Panc1 (cell line): ENCODE data around the gene LBR. TPM values are rescaled to one million over a fixed set of nuclear protein-coding genes. Genes with fewer than 3 reads are reported as not detected.

Experiments
- ATAC-seq: fragments of 200-7000 bp; cut with Tn5 transposase; 2 replicates; pipeline ENCODE4 v1.9.1; 2020; ENCODE audit warnings: mild to moderate bottlenecking, moderate library complexity
- BruUV-seq: library from RNA; stranded (reverse); fragments of 400-500 nt; replicated peaks from 2 replicates; lab custom pipeline; 2021; lab: Mats Ljungman, UMichigan
- CTCF ChIA-PET: fragments of 300-600 bp; sonication (Branson Sonifier 250); formaldehyde crosslinking; loops from one replicate; lab custom pipeline; 2022; ENCODE audit warnings: antibody characterized with exemption; lab: Charles Lee
- POLR2A ChIA-PET: fragments of 300-600 bp; sonication (Branson Sonifier 250); formaldehyde crosslinking; loops from one replicate; lab custom pipeline; 2022; ENCODE audit warnings: antibody characterized with exemption; lab: Charles Lee
- DNase-seq: peaks from one replicate; pipeline ENCODE4 v3.0.0-alpha.2; 2010; ENCODE audit warnings: low read depth, low spot score
- H3K27ac ChIP-seq: 2 replicates; pipeline ENCODE4 v1.5.1; 2011; ENCODE audit warnings: mild to moderate bottlenecking, low read length, inconsistent platforms
- H3K27me3 ChIP-seq: fragments of 200-500 bp; sonication (Bioruptor generic); 2 replicates; pipeline ENCODE4 v1.6.0; 2014; ENCODE audit warnings: low read length, inconsistent platforms; ENCODE audit not compliant: control insufficient read depth, insufficient read depth
- H3K36me3 ChIP-seq: fragments of 200-500 bp; sonication (Bioruptor generic); 2 replicates; pipeline ENCODE4 v1.5.1; 2014; ENCODE audit warnings: inconsistent platforms, mild to moderate bottlenecking, low read length, moderate library complexity; ENCODE audit not compliant: control insufficient read depth, insufficient read depth
- H3K4me1 ChIP-seq: 2 replicates; pipeline ENCODE4 v1.5.1; 2011; ENCODE audit warnings: inconsistent platforms, mild to moderate bottlenecking, low read length, moderate library complexity; ENCODE audit not compliant: control insufficient read depth, insufficient read depth
- H3K4me3 ChIP-seq, 2 experiments: 2 replicates each; pipeline ENCODE4 v1.5.1; 2011 to 2012; ENCODE audit warnings: low read depth in 2 of 2, low read length in 2 of 2, mild to moderate bottlenecking in 2 of 2, inconsistent platforms in 1 of 2, moderate library complexity in 1 of 2
- H3K9me3 ChIP-seq: fragments of 200-500 bp; sonication (Bioruptor generic); 2 replicates; pipeline ENCODE4 v1.5.1; 2014; ENCODE audit warnings: low read depth, mild to moderate bottlenecking, inconsistent platforms, low read length, moderate library complexity; ENCODE audit not compliant: control insufficient read depth, insufficient read depth
- POLR2AphosphoS5 ChIP-seq: IDR thresholded peaks from 2 replicates; pipeline ENCODE4 v1.6.1; 2012; ENCODE audit warnings: mild to moderate bottlenecking, low read depth, low read length, moderate library complexity
- SIN3A ChIP-seq: IDR thresholded peaks from 2 replicates; pipeline ENCODE4 v1.6.1; 2012; ENCODE audit warnings: low read depth, mild to moderate bottlenecking, low read length, moderate library complexity, borderline replicate concordance; ENCODE audit not compliant: insufficient read depth
- TCF7L2 ChIP-seq: IDR thresholded peaks from 2 replicates; pipeline ENCODE4 v1.6.1; 2011; ENCODE audit warnings: mild to moderate bottlenecking, low read depth, low read length, inconsistent platforms
- in situ Hi-C: cut with HindIII; loops from 2 replicates; pipeline ENCODE4 v1.10.0; 2016; ENCODE audit warnings: low sequenced_read_pairs, low pct_unique_long_range_greater_than_20kb
- intact Hi-C: fragments of 100-400 bp; cut with micrococcal nuclease; formaldehyde crosslinking; loops from one replicate; pipeline ENCODE4 v1.10.0; 2022; ENCODE audit not compliant: unreplicated experiment
- total RNA-seq: library from RNA; stranded (reverse); gene quantifications from one replicate; pipeline ENCODE4 v1.2.1, GENCODE V29; 2021; ENCODE audit not compliant: unreplicated experiment
- TF ChIP-seq, protein P1 (sequence below): fragments of 450-650 bp; IDR thresholded peaks from 2 replicates; pipeline ENCODE4 v1.5.1; 2017; ENCODE audit warnings: mild to moderate bottlenecking
- TF ChIP-seq, protein P2 (sequence below), 2 experiments: IDR thresholded peaks; 2 replicates each; pipeline ENCODE4 v1.6.1; 2011 to 2012; ENCODE audit warnings: low read depth in 2 of 2, control low read depth in 1 of 2, low read length in 1 of 2, mild to moderate bottlenecking in 1 of 2, moderate library complexity in 1 of 2; ENCODE audit not compliant: insufficient read depth in 1 of 2

Gene LBR
- total RNA-seq, 1 experiment from 2014 or later = 58.2 TPM

DNA sequence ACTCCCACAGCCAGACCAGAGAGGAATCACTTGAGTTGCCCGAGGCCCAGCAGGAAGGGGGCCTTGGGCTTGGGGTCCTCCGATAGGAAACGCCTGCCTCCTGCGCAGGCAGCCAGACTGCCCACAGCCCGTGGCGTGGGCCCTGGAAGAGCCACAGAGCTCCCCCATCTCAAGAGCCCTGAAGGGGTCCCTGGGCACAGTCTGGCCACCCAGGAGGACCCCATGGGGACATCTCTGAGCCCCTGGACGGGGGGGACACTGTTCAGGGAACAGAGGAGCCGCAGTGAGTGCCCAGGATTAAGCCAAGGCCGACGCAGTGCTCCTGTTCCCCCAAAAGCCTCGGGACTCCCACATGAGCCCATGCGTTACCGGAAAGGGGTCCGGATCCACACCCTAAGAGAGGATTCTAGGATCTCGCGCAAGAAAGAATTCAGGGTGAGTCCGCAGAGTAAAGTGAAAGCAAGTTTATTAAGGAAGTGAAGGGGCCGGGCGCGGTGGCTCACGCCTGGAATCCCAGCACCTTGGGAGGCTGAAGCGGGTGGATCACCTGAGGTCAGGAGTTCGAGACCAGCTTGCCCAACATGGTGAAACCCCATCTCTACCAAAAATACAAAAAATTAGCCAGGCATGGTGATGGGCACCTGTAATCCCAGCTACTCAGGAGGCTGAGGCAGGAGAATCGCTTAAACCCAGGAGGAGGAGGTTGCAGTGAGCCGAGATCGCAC, 38.1 kb upstream of the LBR start:
- intact Hi-C loops (no loop called here), in situ Hi-C loops (no loop called here)
- no peaks in the 10 kb centered on the region for H3K27me3 ChIP-seq
- no TSS peak for BruUV-seq
- no peaks in the 10 kb centered on the region for H3K9me3 ChIP-seq
- H3K4me3 ChIP-seq = no peak overlapping the region
- TF ChIP-seq SIN3A = no peak
- no peaks in the 10 kb centered on the region for H3K36me3 ChIP-seq
- no peak overlapping the region for H3K27ac ChIP-seq
- POLR2A ChIA-PET = no interaction called here
- DNase-seq (no peak), ATAC-seq (no peak)
- CTCF ChIA-PET = interaction anchor here (0.6 kb wide), 1 partner anchor 343 kb away, joined by 3 read pairs; no protein-coding TSS in a partner anchor
- H3K4me1 ChIP-seq = no peaks in the 10 kb centered on the region; the same call in none of the 2 replicates

DNA sequence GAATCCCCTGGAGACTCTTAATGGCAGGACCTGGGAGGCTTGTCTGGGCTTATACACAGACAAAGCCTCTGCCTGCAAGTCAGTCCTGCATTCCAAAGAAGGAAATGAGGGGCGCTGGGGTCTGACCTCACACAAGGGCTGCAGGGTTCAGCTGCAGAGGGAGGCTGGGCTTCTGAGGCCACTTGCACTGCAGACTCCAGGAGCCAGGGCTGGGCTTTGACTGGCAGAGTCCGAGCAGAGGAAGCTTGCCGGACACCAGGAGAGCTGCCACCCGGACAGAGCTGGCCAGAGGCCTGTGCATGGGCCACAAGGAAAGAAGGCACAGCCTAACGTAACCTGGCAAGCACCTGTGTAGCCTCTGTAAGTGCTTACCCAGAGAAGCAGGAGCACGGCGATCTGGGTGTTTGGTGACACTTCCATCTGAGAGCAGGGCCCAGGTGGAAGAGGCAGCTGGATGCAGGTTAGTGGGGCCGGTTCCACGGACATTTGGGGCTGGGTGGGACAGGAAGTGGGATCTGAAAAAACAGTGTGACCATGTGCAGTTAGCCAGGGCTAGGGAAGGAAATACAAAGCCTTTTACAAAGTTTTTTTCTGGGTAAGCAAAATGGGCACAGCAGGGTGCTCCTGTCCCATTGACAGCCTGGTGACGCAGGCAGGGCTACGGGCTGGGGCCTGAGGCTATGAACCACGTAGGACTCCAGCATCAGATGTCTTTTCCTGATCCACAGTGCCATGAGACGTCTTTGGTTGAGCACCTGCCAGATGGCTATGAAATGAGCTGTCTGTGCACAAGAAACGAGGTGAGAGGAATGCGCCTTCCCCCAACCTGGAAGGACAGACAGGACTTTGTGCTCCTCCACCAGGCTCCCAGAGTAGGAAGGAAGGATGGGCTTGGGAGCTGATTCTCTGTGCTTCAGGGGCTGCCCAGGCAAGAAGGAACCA, 37.3 kb upstream of the LBR start:
- CTCF ChIA-PET = interaction anchor here (0.6 kb wide), 1 partner anchor 37 kb away, joined by 3 read pairs; no protein-coding TSS in a partner anchor
- BruUV-seq = no TSS peak
- Histone ChIP-seq H3K27me3 (no peaks in the 10 kb centered on the region), H3K4me3 (no peak overlapping the region), H3K27ac (no peak overlapping the region), H3K4me1 (no peaks in the 10 kb centered on the region; the same call in none of the 2 replicates), H3K36me3 (no peaks in the 10 kb centered on the region), H3K9me3 (no peaks in the 10 kb centered on the region)
- TF ChIP-seq, protein P1, sequence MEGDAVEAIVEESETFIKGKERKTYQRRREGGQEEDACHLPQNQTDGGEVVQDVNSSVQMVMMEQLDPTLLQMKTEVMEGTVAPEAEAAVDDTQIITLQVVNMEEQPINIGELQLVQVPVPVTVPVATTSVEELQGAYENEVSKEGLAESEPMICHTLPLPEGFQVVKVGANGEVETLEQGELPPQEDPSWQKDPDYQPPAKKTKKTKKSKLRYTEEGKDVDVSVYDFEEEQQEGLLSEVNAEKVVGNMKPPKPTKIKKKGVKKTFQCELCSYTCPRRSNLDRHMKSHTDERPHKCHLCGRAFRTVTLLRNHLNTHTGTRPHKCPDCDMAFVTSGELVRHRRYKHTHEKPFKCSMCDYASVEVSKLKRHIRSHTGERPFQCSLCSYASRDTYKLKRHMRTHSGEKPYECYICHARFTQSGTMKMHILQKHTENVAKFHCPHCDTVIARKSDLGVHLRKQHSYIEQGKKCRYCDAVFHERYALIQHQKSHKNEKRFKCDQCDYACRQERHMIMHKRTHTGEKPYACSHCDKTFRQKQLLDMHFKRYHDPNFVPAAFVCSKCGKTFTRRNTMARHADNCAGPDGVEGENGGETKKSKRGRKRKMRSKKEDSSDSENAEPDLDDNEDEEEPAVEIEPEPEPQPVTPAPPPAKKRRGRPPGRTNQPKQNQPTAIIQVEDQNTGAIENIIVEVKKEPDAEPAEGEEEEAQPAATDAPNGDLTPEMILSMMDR = no peak
- TF ChIP-seq SIN3A (no peak), TCF7L2 (no peak), POLR2AphosphoS5 (no peak)
- TF ChIP-seq, protein P2, sequence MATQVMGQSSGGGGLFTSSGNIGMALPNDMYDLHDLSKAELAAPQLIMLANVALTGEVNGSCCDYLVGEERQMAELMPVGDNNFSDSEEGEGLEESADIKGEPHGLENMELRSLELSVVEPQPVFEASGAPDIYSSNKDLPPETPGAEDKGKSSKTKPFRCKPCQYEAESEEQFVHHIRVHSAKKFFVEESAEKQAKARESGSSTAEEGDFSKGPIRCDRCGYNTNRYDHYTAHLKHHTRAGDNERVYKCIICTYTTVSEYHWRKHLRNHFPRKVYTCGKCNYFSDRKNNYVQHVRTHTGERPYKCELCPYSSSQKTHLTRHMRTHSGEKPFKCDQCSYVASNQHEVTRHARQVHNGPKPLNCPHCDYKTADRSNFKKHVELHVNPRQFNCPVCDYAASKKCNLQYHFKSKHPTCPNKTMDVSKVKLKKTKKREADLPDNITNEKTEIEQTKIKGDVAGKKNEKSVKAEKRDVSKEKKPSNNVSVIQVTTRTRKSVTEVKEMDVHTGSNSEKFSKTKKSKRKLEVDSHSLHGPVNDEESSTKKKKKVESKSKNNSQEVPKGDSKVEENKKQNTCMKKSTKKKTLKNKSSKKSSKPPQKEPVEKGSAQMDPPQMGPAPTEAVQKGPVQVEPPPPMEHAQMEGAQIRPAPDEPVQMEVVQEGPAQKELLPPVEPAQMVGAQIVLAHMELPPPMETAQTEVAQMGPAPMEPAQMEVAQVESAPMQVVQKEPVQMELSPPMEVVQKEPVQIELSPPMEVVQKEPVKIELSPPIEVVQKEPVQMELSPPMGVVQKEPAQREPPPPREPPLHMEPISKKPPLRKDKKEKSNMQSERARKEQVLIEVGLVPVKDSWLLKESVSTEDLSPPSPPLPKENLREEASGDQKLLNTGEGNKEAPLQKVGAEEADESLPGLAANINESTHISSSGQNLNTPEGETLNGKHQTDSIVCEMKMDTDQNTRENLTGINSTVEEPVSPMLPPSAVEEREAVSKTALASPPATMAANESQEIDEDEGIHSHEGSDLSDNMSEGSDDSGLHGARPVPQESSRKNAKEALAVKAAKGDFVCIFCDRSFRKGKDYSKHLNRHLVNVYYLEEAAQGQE (IDR thresholded peaks at IDR 0.05; ENCODE audit: insufficient read depth in 1 of 2, low read depth in 2 of 2, low read length in 1 of 2) = no peak
- DNase-seq (no peak), ATAC-seq (no peak; the same call in 1 of the 2 replicates)
- POLR2A ChIA-PET = no interaction called here
- in situ Hi-C loops = no loop called here
- intact Hi-C loops = no loop called here
